ENCODE measurements around the gene SLC43A3.
A peak's percentile ranks its signal among the peaks of the same experiment; 100 is the strongest.
"Not testable (repeated sequence)": the region's sequence is repeated elsewhere in the genome, so short reads cannot be mapped to it uniquely, and the experiment has no call there.

Gene SLC43A3

DNA sequence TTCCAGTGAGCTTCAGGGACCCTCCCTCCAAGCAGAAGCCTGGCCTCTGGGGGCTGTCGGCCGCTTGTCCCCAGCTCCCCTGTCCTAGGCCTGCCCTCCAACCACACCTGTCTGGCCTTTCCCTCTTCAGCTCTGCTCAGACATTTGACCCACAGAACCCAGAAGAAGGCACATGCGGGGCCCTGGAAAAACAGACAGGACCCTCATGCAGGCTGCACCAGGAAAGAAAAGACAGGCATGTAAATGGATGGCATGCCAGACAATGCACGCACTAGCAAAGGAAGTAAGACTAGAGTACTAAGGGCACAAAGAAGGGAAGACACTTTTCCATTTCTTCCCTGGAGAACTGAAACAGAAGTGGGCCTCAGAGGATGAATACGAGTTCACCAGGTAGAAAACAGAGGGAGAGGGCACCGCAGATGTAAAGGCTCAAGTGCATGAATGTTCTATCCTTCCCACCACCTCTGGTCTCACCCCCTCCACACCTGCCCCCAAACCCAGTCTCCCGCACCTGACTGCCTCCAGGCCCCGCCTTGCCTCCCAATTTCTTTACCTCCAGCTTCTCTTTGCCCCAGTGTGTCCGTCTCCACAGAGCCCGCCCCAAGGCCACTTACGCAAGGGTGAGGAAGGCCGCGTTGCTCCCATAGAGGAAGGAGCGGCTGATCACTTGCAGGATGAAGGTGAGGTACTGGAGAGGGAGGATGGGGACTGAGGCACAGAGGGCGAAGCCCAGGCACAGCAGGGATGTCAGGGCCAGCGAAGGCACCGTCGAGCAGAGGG is 17.4 kb downstream of the SLC43A3 start:
- Mint-ChIP-seq H3K27me3 (ENCODE audit: low read depth) (no peaks in the 10 kb centered on the region), H3K4me1 (ENCODE audit: low read depth) (peaks cover 23% of the 10 kb centered on the region), H3K9me3 (no peaks in the 10 kb centered on the region), H3K36me3 (ENCODE audit: low read depth) (peaks cover 40% of the 10 kb centered on the region), H3K27ac (no peak overlapping the region), H3K4me3 (no peak overlapping the region)

DNA sequence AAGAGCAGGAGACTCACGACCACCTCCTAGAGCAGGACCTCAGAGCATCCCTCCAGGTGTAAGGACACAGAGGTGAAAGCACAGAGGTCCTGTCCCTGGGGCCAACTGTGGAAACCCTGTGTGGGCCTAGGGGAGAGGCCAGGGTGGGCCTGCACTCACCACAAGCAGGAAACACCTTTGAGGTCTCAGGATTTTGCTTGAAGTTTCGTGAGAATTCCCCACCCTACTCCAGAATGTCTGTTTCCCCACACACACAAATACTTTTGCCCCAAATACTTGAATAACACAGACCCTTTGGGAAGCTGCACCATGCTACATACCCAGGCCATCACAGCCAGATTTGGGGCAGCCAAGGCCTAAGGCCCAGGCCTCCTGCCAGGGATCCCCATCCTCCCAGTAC is 18.1 kb downstream of the SLC43A3 start:
- H3K4me3 Mint-ChIP-seq = no peak overlapping the region
- no peak overlapping the region for H3K27ac Mint-ChIP-seq
- peaks cover 37% of the 10 kb centered on the region for H3K36me3 Mint-ChIP-seq (ENCODE audit: low read depth)
- no peaks in the 10 kb centered on the region for H3K9me3 Mint-ChIP-seq
- peaks cover 23% of the 10 kb centered on the region for H3K4me1 Mint-ChIP-seq (ENCODE audit: low read depth)
- no peaks in the 10 kb centered on the region for H3K27me3 Mint-ChIP-seq (ENCODE audit: low read depth)

DNA sequence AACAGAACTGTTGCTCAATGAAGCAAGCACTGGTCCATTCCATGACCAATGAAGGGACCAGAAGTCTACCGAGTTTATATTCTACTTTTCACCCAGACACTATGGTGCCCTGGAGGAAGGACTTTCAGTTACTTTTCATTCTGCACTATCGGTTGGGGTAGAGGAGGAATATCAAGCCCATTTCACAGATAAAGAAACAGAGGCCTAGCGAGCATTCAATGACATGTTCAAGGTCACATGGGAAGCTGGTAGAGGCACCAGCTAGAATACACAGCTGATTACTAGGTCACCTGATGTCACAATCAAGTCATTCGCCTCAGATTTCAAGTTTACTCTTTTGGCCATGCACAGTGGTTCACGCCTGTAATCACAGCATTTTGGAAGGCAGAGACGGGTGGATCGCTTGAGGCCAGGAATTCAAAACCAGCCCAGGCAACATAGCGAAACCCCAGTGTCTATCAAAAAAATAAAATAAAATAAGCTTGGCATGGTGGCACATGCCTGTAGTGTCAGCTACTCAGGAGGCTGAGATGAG is 18.9 kb downstream of the SLC43A3 start:
- Mint-ChIP-seq H3K9me3 (no peaks in the 10 kb centered on the region), H3K27ac (no peak overlapping the region), H3K4me1 (ENCODE audit: low read depth) (peaks cover 21% of the 10 kb centered on the region), H3K36me3 (ENCODE audit: low read depth) (peaks cover 30% of the 10 kb centered on the region), H3K4me3 (no peak overlapping the region), H3K27me3 (ENCODE audit: low read depth) (no peaks in the 10 kb centered on the region)

DNA sequence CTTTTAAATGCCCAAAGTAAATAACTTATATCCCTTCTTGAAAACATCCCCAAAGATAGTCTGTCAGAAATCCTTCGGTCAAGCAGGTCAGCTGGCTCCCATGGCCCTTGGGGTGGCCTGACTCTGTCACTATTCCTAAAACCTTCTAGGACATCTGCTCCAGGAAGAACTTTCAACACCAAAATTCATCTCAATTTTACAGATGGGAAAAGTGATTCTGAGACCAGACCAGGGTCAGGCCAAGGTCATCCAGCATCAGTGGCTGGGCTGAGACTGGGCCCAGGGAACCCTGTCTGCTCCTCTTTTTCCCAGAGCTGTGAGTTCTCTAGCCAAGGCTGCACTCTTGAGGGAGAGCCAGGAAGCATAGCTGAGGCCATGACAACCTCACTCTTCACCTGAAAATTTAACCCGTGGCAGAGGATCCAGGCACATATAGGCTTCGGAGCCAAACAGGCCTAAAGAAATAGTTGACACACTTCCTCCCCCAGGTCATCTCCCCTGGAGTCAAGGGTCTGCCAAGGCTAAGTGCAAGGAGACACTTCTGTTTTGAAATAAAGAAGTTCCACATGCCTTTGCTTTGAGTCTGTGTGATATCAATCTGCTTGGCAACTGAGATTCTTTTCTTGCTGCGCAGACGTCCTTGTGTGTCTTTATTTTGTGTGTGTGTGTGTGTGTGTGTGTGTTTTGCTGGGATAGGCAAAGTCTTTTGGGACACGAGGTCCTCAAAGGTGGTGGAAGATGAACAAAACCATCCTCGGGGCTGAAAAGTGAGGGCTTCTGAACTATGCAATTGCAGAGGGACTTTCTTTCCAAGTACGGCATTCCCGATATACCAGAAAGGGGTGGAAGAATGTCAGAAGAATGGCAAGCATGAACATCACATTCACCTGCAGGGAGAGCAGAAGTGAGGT is 19.7 kb downstream of the SLC43A3 start:
- no peaks in the 10 kb centered on the region for H3K9me3 Mint-ChIP-seq
- peak overlapping the region; percentile 31 for H3K27ac Mint-ChIP-seq
- H3K4me3 Mint-ChIP-seq = no peak overlapping the region
- peaks cover 21% of the 10 kb centered on the region for H3K4me1 Mint-ChIP-seq (ENCODE audit: low read depth)
- peaks cover 27% of the 10 kb centered on the region for H3K36me3 Mint-ChIP-seq (ENCODE audit: low read depth)
- no peaks in the 10 kb centered on the region for H3K27me3 Mint-ChIP-seq (ENCODE audit: low read depth)

DNA sequence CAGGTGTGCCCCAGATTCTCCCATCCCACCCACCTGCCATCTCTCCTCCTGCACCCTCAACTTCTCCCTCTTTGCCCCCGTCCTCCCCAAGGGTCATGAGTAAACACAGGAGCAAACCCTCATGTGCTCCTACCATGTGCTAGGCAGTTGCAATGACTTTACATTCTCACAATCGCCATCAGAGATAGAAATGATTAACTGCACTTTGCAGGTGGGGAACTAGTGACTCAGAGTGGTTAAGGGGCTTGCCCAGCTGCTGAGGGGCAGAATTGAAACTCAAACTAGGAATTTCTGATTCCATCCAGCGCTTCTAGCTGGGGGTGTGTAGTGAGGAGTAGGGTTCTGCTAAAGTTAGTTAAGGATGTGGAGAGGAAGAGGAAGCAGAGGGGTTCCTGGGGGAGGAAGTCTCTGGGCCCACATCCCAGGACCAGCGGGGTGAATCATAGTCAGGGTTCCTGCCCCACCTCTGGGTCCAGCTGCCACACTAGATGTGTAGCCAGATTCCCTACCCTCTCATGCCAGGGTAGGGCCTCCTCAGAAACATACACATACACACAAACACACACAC is 20.5 kb downstream of the SLC43A3 start:
- Mint-ChIP-seq H3K36me3 (ENCODE audit: low read depth) (peaks cover 25% of the 10 kb centered on the region), H3K4me3 (no peak overlapping the region)

DNA sequence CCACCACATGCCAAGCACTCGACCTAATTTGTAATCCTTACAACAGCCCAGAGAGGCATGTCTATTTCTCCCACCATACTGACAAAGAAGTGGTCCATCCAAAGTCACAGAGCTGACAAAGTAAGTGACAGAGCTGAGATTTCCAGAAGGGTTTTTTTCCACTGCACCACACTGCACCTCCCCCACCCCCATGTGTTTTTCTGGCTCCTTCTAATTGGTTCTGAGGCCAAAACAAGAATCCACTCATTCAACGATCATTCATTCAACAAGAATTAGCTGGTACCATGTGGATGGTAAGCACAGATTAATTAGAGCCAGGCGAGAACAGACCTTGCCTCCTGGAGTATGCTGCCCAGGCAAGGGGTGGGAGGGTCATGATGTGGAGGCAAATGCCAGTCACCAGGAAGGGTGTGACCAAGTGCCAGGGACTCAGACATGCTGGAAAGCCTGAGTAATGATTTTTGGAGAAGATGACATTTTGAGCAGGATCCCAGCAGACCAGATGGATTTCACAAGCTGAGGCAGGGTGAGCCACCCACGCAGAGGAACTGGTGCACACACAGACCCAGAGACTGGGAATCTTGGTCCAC is 21.6 kb downstream of the SLC43A3 start:
- peaks cover 20% of the 10 kb centered on the region for H3K36me3 Mint-ChIP-seq (ENCODE audit: low read depth)
- H3K4me3 Mint-ChIP-seq = no peak overlapping the region
- H3K9me3 Mint-ChIP-seq = no peaks in the 10 kb centered on the region

More for the DNA sequence above, 20.5 kb downstream of the SLC43A3 start:
- Mint-ChIP-seq H3K27me3 (ENCODE audit: low read depth) (no peaks in the 10 kb centered on the region), H3K27ac (peak overlapping the region; percentile 81), H3K9me3 (no peaks in the 10 kb centered on the region), H3K4me1 (ENCODE audit: low read depth) (peaks cover 21% of the 10 kb centered on the region)

DNA sequence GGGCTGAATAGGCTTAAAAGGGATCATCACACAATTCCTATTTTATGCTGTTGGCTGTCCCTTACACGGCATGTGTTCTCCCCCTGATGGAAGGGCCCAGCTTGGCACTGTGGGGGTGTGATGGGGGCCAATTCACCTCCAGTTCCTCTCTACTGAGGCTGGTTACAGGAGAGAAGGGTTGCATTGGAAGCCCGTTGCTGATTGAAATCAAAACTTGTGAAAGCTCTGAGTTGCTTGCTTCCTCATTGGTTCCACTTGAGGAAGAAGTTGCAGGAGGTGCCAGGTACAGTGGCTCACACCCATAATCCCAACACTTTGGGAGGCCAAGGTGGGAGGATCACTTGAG is 23.1 kb downstream of the SLC43A3 start:
- Mint-ChIP-seq H3K4me3 (no peak overlapping the region), H3K27me3 (ENCODE audit: low read depth) (no peaks in the 10 kb centered on the region), H3K4me1 (ENCODE audit: low read depth) (peaks cover 18% of the 10 kb centered on the region), H3K36me3 (ENCODE audit: low read depth) (peaks cover 15% of the 10 kb centered on the region), H3K9me3 (no peaks in the 10 kb centered on the region), H3K27ac (no peak overlapping the region)

More for the DNA sequence above, 21.6 kb downstream of the SLC43A3 start:
- peaks cover 21% of the 10 kb centered on the region for H3K4me1 Mint-ChIP-seq (ENCODE audit: low read depth)
- no peak overlapping the region for H3K27ac Mint-ChIP-seq
- no peaks in the 10 kb centered on the region for H3K27me3 Mint-ChIP-seq (ENCODE audit: low read depth)

DNA sequence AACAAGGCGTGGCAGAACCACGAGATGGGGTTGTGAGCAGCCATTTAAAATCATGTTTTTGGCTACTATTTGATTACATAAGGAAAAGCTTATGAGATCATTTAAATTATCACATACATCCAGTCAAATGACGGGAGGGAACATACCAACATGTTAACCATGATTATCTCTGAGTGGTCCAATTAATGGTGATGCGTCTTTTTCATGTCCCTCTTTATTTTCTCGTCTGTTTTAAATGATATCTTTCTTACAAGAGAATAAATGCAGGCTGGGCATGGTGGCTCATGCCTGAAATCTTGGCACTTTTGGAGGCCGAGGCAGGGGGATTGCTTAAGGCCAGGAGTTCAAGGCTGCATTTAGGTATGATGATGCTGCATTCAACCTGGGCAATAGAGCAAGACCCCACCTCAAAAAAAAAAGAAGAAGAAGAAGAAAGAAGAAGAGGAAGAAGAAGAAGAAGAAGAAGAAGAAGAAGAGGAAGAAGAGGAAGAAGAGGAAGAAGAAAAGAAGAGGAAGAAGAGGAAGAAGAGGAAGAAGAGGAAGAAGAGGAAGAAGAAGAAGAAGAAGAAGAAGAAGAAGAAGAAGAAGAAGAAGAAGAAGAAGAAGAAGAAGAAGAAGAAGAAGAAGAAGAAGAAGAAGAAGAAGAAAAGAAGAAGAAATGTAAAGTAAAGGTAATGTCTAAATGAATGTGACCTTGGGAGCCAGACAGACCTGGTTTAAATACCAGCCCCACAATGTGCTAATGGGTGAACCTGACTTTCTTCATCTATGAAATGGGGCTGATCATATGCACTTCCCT is 23.7 kb downstream of the SLC43A3 start:
- not testable (repeated sequence) for H3K9me3 Mint-ChIP-seq; H3K27me3 Mint-ChIP-seq (ENCODE audit: low read depth); H3K4me3 Mint-ChIP-seq; H3K27ac Mint-ChIP-seq
- Mint-ChIP-seq H3K36me3 (ENCODE audit: low read depth) (peaks cover 15% of the 10 kb centered on the region), H3K4me1 (ENCODE audit: low read depth) (peaks cover 18% of the 10 kb centered on the region)

DNA sequence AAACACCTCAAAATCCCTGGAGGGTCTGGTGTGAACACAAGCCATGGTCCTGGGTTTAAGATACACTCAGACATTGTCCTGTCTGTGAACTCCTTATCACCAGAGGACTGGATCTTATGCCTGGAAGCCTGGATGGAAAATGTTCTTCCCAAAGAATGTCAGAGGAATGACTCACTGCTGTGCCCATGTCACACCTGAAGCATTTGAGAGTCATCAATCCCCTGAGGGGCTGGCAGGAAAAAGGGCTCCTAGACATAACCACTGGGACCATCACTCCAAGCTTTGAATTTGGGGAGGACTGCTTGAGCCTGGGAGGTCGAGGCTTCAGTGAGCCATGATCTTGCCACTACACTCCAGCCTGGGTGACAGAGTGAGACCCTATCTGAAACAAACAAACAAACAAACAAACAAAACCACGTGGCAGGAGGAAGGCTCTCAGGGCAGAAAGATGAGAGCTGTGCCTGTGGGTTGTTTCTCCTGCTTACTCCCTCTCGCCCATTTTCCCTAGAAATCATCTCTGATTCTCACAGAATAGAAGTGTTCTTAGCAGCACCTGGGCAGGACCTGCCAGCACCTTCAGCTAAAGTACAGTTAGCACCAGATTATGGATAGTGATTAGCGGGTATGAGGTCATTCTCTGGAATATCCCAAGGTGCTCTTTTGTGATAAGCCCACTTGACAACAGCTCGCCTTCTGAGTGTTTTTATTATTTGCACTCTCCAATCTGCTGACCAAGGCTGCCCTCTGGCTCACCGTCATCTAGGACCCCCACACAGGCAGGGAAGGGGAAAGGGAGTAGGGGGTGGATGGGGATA is 24.5 kb downstream of the SLC43A3 start:
- no peak overlapping the region for H3K27ac Mint-ChIP-seq
- H3K4me1 Mint-ChIP-seq (ENCODE audit: low read depth) = peaks cover 16% of the 10 kb centered on the region
- H3K4me3 Mint-ChIP-seq = no peak overlapping the region
- no peaks in the 10 kb centered on the region for H3K9me3 Mint-ChIP-seq
- no peaks in the 10 kb centered on the region for H3K27me3 Mint-ChIP-seq (ENCODE audit: low read depth)
- H3K36me3 Mint-ChIP-seq (ENCODE audit: low read depth) = peaks cover 11% of the 10 kb centered on the region

DNA sequence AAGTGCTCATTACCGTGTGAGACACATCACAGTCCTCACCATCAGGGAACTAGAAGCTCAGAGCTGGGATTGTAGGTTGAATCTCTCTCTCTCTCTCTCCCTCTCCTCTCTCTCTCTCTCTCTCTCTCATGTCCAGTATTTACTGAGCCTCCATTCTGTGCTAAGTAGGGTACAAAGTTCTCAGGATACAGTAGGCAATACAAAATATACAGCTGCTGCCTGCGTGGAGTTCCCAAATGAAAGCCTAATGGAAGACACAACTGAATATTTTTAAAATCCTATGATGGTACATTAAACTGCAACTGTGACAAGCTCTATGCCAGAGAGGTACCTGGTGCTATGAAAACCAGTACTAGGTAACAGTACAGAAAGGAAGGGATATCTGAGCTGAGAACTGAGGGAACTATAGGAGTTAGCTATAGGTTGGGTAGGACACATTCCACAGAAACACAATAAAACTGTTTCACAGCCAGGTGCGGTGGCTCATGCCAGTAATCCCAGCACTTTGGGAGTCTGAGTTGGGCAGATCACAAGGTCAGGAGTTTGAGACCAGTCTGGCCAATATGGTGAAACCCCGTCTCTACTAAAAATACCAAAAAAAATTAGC is 26.8 kb downstream of the SLC43A3 start:
- Mint-ChIP-seq H3K27me3 (ENCODE audit: low read depth) (no peaks in the 10 kb centered on the region), H3K27ac (no peak overlapping the region), H3K4me3 (no peak overlapping the region), H3K4me1 (ENCODE audit: low read depth) (no peaks in the 10 kb centered on the region), H3K9me3 (no peaks in the 10 kb centered on the region), H3K36me3 (ENCODE audit: low read depth) (no peaks in the 10 kb centered on the region)

DNA sequence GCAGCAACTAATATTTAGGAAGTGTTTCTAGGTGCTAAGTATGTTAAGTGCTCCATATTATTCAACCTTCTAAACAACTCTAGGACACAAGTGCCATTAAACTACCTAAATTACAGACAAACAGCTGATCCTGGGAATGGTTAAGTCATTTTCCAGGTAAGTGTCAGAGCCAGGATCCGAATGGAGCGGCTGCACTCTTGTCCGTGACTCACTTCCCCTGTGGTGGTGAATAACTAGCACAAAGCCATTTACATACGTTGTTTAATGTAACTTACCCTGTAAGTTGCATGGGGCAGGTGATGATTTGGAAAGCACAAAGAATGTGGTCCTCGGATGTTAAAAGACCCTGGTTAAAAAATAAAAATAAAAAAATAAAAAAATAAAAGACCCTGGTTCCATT is 27.7 kb downstream of the SLC43A3 start:
- Mint-ChIP-seq H3K9me3 (no peaks in the 10 kb centered on the region), H3K27me3 (ENCODE audit: low read depth) (no peaks in the 10 kb centered on the region), H3K27ac (no peak overlapping the region), H3K36me3 (ENCODE audit: low read depth) (no peaks in the 10 kb centered on the region), H3K4me1 (ENCODE audit: low read depth) (no peaks in the 10 kb centered on the region), H3K4me3 (no peak overlapping the region)

DNA sequence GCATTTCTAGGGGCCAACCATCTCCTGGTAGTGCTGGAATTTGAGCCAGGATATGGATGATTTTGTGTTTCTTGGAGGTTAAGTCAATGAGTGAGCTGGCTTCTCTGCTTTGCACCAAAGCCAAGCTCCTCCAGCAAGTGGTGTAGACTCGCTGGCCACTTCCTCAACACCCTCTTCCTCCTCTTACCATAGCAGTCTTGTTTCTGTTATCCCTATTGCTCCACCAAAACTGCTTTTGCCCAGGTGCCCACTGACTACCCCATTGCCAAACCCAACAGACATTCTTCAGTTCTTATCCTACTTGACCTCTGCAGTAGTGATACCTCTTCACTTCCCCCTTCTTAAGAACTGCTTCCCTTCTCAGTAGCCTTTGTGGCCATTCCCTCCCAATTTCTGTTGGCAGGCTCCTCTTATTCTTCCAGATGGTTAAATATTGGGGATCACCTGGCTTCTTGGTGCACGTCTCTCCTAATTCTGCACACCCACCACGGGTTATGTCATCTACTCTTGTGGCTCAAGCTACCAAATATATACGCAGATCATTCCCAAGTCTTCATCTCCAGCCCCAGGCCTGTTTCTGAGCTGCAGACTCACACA is 29.4 kb downstream of the SLC43A3 start:
- Mint-ChIP-seq H3K36me3 (ENCODE audit: low read depth) (no peaks in the 10 kb centered on the region), H3K4me3 (no peak overlapping the region)

More for the DNA sequence above, 29.4 kb downstream of the SLC43A3 start:
- Mint-ChIP-seq H3K9me3 (no peaks in the 10 kb centered on the region), H3K27me3 (ENCODE audit: low read depth) (no peaks in the 10 kb centered on the region), H3K4me1 (ENCODE audit: low read depth) (no peaks in the 10 kb centered on the region), H3K27ac (no peak overlapping the region)
